Measurements from ENCODE around the gene SMAD5. TPM values are rescaled to one million over a fixed set of nuclear protein-coding genes. Genes with fewer than 3 reads are reported as not detected.

The SMAD5 gene
- total and polyA plus RNA-seq, 2 experiments from 2014 or later = 37.5 to 56.6 TPM

- Histone ChIP-seq H3F3A (replicated peaks; ENCODE audit: low read depth) (no peaks in the 10 kb centered on the region), H3K4me3 (no peak overlapping the region), H3K79me2 (replicated peaks; ENCODE audit: insufficient read depth) (no peaks in the 10 kb centered on the region), H3K27ac (ENCODE audit: low read depth) (no peak overlapping the region), H4K20me1 (replicated peaks; ENCODE audit: insufficient read depth) (no peaks in the 10 kb centered on the region), H3K27me3 (ENCODE audit: insufficient read depth) (peaks cover 39% of the 10 kb centered on the region), H3K4me2 (no peak overlapping the region), H3K36me3 (ENCODE audit: insufficient read depth) (no peaks in the 10 kb centered on the region), H3K4me1 (ENCODE audit: insufficient read depth) (no peaks in the 10 kb centered on the region), H2AFZ (no peak overlapping the region), H3K9me2 (ENCODE audit: insufficient read depth) (no peaks in the 10 kb centered on the region)
- H3K4me1 Mint-ChIP-seq = peaks cover 6% of the 10 kb centered on the region; the same call in 2 of the 3 replicates
- DNase-seq (ENCODE audit: low spot score) (no peak), ATAC-seq (no peak)
- peaks cover 48% of the 10 kb centered on the region for H3K27me3 Mint-ChIP-seq (ENCODE audit: insufficient read depth, low read depth, poor library complexity)
- H3K9me3 Mint-ChIP-seq = peaks cover 4% of the 10 kb centered on the region; the same call in 2 of the 3 replicates
- H3K4me3 Mint-ChIP-seq = no peak overlapping the region
- peaks cover 6% of the 10 kb centered on the region; the same call in 2 of the 3 replicates for H3K36me3 Mint-ChIP-seq (ENCODE audit: low read depth)
- TF ChIP-seq REST (IDR thresholded peaks at IDR 0.05; ENCODE audit: unreplicated experiment) = no peak
- no peak for TF ChIP-seq CTCF (conservative IDR thresholded peaks at IDR 0.05; ENCODE audit: low read depth in 2 of 2)
- no peak for TF ChIP-seq NANOG (IDR thresholded peaks at IDR 0.05; ENCODE audit: borderline replicate concordance)
- TF ChIP-seq JUNB (IDR thresholded peaks at IDR 0.05; ENCODE audit: unreplicated experiment) = no peak
- TF ChIP-seq ZNF462 (CRISPR knock-in tag; IDR thresholded peaks at IDR 0.05) = no peak
- no peak for TF ChIP-seq ZNF331 (CRISPR knock-in tag; IDR thresholded peaks at IDR 0.05; ENCODE audit: low read depth)
- TF ChIP-seq STAT1 (IDR thresholded peaks at IDR 0.05; ENCODE audit: unreplicated experiment) = no peak
- TF ChIP-seq EZH2 (IDR thresholded peaks at IDR 0.05; ENCODE audit: low read depth, unreplicated experiment) = no peak
- no peak for TF ChIP-seq ZNF114 (CRISPR knock-in tag; IDR thresholded peaks at IDR 0.05)
- no peak for TF ChIP-seq ETS1 (IDR thresholded peaks at IDR 0.05)
- H3K27ac Mint-ChIP-seq = no peak overlapping the region
Measured at GRCh38 chr5:136210259-136210658, 77.6 kb downstream of the SMAD5 start.
